CD4-positive, alpha-beta T cell (primary cell): ENCODE data around the gene HACL1. TPM values are rescaled to one million over a fixed set of nuclear protein-coding genes. Genes with fewer than 3 reads are reported as not detected.
"Not testable (repeated sequence)": the region's sequence is repeated elsewhere in the genome, so short reads cannot be mapped to it uniquely, and the experiment has no call there.

Source experiments
- ATAC-seq: fragments of 200-7000 bp; cut with Tn5 transposase; one replicate; pipeline ENCODE4 v1.10.0; 2022; ENCODE audit warnings: mild to moderate bottlenecking; ENCODE audit not compliant: poor library complexity
- CTCF ChIA-PET: fragments of 350-600 bp; sonication (Branson Sonifier 250); formaldehyde crosslinking; loops from one replicate; lab custom pipeline; 2021; ENCODE audit warnings: antibody characterized with exemption, inconsistent platforms; lab: Charles Lee
- POLR2A ChIA-PET: fragments of 350-600 bp; sonication (Branson Sonifier 250); formaldehyde crosslinking; loops from one replicate; lab custom pipeline; 2021; ENCODE audit warnings: antibody characterized with exemption, inconsistent platforms; lab: Charles Lee
- DNase-seq, 14 experiments: peaks; one replicate each; pipeline ENCODE4 v3.0.0-alpha.2; 2013 to 2020; ENCODE audit warnings: mixed read lengths in 2 of 14
- H3K27ac ChIP-seq, 2 donors: one replicate each; pipeline versions ENCODE4 v1.5.1 to v1.7.0; 2013; ENCODE audit warnings: low read length in 2 of 2, low read depth in 1 of 2, mild to moderate bottlenecking in 1 of 2
- H3K27me3 ChIP-seq, 2 experiments: 1 replicate in 1 of 2; 2 replicates in 1 of 2; pipeline versions ENCODE4 v1.6.1 to v1.7.0; 2013; ENCODE audit warnings: low read length in 2 of 2, control low read depth in 1 of 2, mild to moderate bottlenecking in 1 of 2, moderate library complexity in 1 of 2; ENCODE audit not compliant: insufficient read depth in 2 of 2, control insufficient read depth in 1 of 2
- H3K36me3 ChIP-seq: one replicate; pipeline ENCODE4 v1.6.1; 2013; ENCODE audit warnings: low read length, control low read depth; ENCODE audit not compliant: insufficient read depth
- H3K4me1 ChIP-seq: one replicate; pipeline ENCODE4 v1.6.1; 2013; ENCODE audit warnings: low read length, control low read depth; ENCODE audit not compliant: insufficient read depth
- H3K4me3 ChIP-seq: one replicate; pipeline ENCODE4 v1.5.1; 2013; ENCODE audit warnings: mild to moderate bottlenecking, low read length, moderate library complexity
- H3K9me3 ChIP-seq, 2 experiments: 1 replicate in 1 of 2; 2 replicates in 1 of 2; pipeline versions ENCODE4 v1.6.1 to v1.7.0; 2013; ENCODE audit warnings: low read length in 2 of 2, mild to moderate bottlenecking in 2 of 2, control low read depth in 1 of 2, moderate library complexity in 1 of 2; ENCODE audit not compliant: control insufficient read depth in 1 of 2, insufficient read depth in 1 of 2
- H3K27ac Mint-ChIP-seq: one replicate; pipeline ENCODE4 v1.8.0; 2020; ENCODE audit warnings: mixed read lengths
- H3K27me3 Mint-ChIP-seq: one replicate; pipeline ENCODE4 v1.8.0; 2021; ENCODE audit warnings: mixed read lengths
- H3K36me3 Mint-ChIP-seq: one replicate; pipeline ENCODE4 v1.8.0; 2021; ENCODE audit warnings: low read depth, mixed read lengths
- H3K4me1 Mint-ChIP-seq: one replicate; pipeline ENCODE4 v1.8.0; 2021; ENCODE audit warnings: low read depth, mixed read lengths
- H3K4me3 Mint-ChIP-seq: one replicate; pipeline ENCODE4 v1.8.0; 2020; ENCODE audit warnings: mild to moderate bottlenecking, mixed read lengths
- H3K9me3 Mint-ChIP-seq: one replicate; pipeline ENCODE4 v1.8.0; 2020; ENCODE audit warnings: mixed read lengths
- CTCF ChIP-seq: fragments of 200-600 bp; IDR thresholded peaks from one replicate; pipeline ENCODE4 v1.8.0; 2022; ENCODE audit warnings: antibody characterized with exemption, mild to moderate bottlenecking
- intact Hi-C, 2 experiments: fragments of 100-400 bp; cut with DNase I in 1 of 2; cut with micrococcal nuclease in 1 of 2; formaldehyde crosslinking; loops; one replicate each; pipeline versions ENCODE4 v1.15.1 to v1.9.0; 2023 to 2025; cut with DNase I, micrococcal nuclease
- total RNA-seq, 174 experiments: library from RNA in 2 of 174; stranded (reverse) in 2 of 174; gene quantifications; one replicate each; pipeline ENCODE4 v1.2.3 and lab custom pipeline; 2021 to 2026

The HACL1 gene
- total RNA-seq, 2 experiments from 2014 or later, result 26.6 to 33.2 TPM

DNA sequence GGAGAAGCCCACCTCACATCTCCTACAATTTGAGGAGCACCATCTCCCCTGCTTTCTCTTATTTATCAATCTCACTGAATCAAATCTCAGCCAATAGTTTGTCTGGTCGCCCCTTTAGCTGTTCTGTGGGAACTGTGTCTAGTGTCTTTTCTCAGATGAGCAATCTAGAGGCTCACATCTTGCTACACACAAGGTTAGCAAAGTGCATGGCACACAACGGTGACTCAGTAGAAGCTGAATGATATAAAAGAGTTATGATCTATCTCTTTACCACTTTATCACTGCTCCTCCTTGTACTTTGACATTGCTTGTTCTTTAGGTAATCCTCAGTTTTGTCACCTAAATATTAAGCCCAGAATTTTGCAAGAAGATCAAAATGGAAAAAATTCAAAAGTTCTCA is 63.0 kb downstream of the HACL1 start:
- intact Hi-C loops, result no loop called here
- no peaks in the 10 kb centered on the region for H3K27me3 ChIP-seq
- ChIA-PET CTCF (no interaction called here), POLR2A (no interaction called here)
- peaks cover 47% of the 10 kb centered on the region for H3K4me1 Mint-ChIP-seq
- no peaks in the 10 kb centered on the region for H3K9me3 ChIP-seq
- peak overlapping the region; percentile 58 for H3K27ac Mint-ChIP-seq
- H3K36me3 ChIP-seq, result no peaks in the 10 kb centered on the region
- peak overlapping the region in 1 of 2 donors; percentile 41 for H3K27ac ChIP-seq
- no peaks in the 10 kb centered on the region for H3K9me3 Mint-ChIP-seq
- ATAC-seq (no peak), DNase-seq (no peak)
- no peak overlapping the region for H3K4me3 ChIP-seq
- no peaks in the 10 kb centered on the region for H3K36me3 Mint-ChIP-seq
- TF ChIP-seq CTCF, result no peak
- no peak overlapping the region for H3K4me3 Mint-ChIP-seq
- no peaks in the 10 kb centered on the region for H3K27me3 Mint-ChIP-seq
- peaks cover 51% of the 10 kb centered on the region for H3K4me1 ChIP-seq

- Mint-ChIP-seq H3K4me1 (peaks cover 52% of the 10 kb centered on the region), H3K27me3 (no peaks in the 10 kb centered on the region), H3K36me3 (no peaks in the 10 kb centered on the region), H3K27ac (peak overlapping the region; percentile 78), H3K9me3 (no peaks in the 10 kb centered on the region), H3K4me3 (peak overlapping the region; percentile 70)
- no peak for TF ChIP-seq CTCF
- peak in 1 of 14 experiments; percentile 61 for DNase-seq
- peaks cover 55% of the 10 kb centered on the region for H3K4me1 ChIP-seq
- H3K27ac ChIP-seq, result peak overlapping the region in 1 of 2 donors; percentile 41
- H3K36me3 ChIP-seq, result no peaks in the 10 kb centered on the region
- ATAC-seq, result no peak
- no peaks in the 10 kb centered on the region for H3K27me3 ChIP-seq
- no peaks in the 10 kb centered on the region for H3K9me3 ChIP-seq
- ChIA-PET CTCF (no interaction called here), POLR2A (no interaction called here)
- intact Hi-C loops, result no loop called here
- H3K4me3 ChIP-seq, result no peak overlapping the region
These were observed 64.5 kb downstream of the HACL1 start for GRCh38 chr3:15536856-15537255.

DNA sequence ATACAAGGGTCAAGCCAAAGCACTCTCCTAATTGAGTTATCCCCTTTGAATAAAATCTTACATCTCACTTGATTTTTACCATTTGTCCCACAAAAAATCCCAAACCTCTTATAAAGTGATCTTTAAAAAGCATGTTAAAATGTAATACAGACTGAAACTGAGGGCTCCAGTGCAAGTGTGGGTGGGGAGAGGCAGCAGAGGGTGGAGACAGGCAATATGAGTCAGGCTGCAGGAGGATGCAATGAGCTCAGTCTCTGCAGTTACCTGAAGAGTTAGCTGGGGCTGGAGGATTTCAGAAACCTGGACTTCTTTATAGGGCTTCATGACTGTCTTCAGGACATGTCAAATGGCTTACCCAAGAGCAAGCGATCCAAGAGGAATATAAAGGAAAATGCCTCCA is 65.6 kb downstream of the HACL1 start:
- intact Hi-C loops, result no loop called here
- Histone ChIP-seq H3K4me3 (no peak overlapping the region), H3K27ac (peak overlapping the region in 1 of 2 donors; percentile 49)

DNA sequence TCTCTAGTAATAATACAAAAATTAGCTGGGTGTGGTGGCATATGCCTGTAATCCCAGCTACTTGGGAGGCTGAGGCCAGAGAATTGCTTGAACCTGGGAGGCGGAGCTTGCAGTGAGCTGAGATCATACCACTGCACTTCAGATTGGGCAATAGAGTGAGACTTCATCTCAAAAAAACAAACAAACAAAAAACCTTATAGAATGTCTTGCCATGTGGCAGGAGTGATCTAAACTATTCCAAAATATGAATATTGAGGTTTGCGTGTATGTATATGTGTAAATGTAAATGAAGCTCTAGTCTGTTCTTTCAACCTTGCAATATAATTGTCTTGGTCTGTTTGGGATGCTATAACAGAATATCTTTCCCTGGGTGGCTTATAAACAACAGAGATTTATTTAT is 68.8 kb downstream of the HACL1 start:
- H3K9me3 Mint-ChIP-seq, H3K4me3 ChIP-seq, H3K9me3 ChIP-seq, H3K36me3 ChIP-seq, DNase-seq, H3K27me3 Mint-ChIP-seq, POLR2A ChIA-PET, H3K36me3 Mint-ChIP-seq, CTCF ChIA-PET, H3K27ac ChIP-seq, H3K27ac Mint-ChIP-seq, ATAC-seq, H3K4me3 Mint-ChIP-seq, H3K27me3 ChIP-seq, intact Hi-C loops: not testable (repeated sequence)
- peaks cover 59% of the 10 kb centered on the region for H3K4me1 Mint-ChIP-seq
- peaks cover 69% of the 10 kb centered on the region for H3K4me1 ChIP-seq

More for the DNA sequence above, 65.6 kb downstream of the HACL1 start:
- no peaks in the 10 kb centered on the region for H3K9me3 ChIP-seq
- Mint-ChIP-seq H3K27me3 (no peaks in the 10 kb centered on the region), H3K4me1 (peaks cover 56% of the 10 kb centered on the region), H3K9me3 (no peaks in the 10 kb centered on the region), H3K27ac (peak overlapping the region; percentile 78), H3K4me3 (peak overlapping the region; percentile 9), H3K36me3 (no peaks in the 10 kb centered on the region)
- peak; percentile 88 for ATAC-seq
- POLR2A ChIA-PET, result interaction anchor here (0.6 kb wide), 2 partner anchors 11 to 16 kb away, joined by 3 read pairs; no protein-coding TSS in a partner anchor
- peaks cover 58% of the 10 kb centered on the region for H3K4me1 ChIP-seq
- CTCF ChIA-PET, result interaction anchor here (1.2 kb wide), 1 partner anchor 9 kb away, joined by 4 read pairs; no protein-coding TSS in a partner anchor
- TF ChIP-seq CTCF, result no peak
- no peaks in the 10 kb centered on the region for H3K27me3 ChIP-seq
- peak in 12 of 14 experiments; percentile 3 to 63 (median 32) for DNase-seq
- no peaks in the 10 kb centered on the region for H3K36me3 ChIP-seq
